ENCODE results near the gene RAB4A.
"Not testable (repeated sequence)": the region's sequence is repeated elsewhere in the genome, so short reads cannot be mapped to it uniquely, and the experiment has no call there.

RAB4A gene

DNA sequence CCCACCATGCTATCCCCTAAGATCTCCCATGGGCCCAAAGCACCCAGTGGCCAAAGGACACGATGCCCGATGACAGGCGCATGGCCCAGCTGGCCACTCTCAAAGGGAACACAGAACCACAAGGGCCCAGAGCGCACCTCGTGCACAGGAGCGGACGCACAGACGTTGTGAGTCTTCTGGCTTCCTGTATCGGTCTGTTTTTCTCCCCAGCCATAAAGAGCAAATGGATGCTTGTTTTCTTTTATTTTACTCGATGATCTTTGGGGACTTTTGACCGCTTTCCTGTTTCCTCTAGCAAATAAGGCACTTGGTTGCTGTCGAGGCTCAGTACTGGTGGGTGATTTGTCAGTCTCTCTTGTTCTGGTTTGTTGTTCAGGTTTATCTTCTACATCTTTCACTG lies 55.7 kb downstream of the RAB4A start:
- H3K4me3 ChIP-seq (replicated peaks in 1 of 2; ENCODE audit: low read depth in 2 of 2, low read length in 2 of 2), result no peak overlapping the region
- DNase-seq (ENCODE audit: low read depth in 2 of 2), result no peak
- TF ChIP-seq, protein P1, sequence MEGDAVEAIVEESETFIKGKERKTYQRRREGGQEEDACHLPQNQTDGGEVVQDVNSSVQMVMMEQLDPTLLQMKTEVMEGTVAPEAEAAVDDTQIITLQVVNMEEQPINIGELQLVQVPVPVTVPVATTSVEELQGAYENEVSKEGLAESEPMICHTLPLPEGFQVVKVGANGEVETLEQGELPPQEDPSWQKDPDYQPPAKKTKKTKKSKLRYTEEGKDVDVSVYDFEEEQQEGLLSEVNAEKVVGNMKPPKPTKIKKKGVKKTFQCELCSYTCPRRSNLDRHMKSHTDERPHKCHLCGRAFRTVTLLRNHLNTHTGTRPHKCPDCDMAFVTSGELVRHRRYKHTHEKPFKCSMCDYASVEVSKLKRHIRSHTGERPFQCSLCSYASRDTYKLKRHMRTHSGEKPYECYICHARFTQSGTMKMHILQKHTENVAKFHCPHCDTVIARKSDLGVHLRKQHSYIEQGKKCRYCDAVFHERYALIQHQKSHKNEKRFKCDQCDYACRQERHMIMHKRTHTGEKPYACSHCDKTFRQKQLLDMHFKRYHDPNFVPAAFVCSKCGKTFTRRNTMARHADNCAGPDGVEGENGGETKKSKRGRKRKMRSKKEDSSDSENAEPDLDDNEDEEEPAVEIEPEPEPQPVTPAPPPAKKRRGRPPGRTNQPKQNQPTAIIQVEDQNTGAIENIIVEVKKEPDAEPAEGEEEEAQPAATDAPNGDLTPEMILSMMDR (IDR thresholded peaks at IDR 0.05; ENCODE audit: low read depth, low read length), result no peak

DNA sequence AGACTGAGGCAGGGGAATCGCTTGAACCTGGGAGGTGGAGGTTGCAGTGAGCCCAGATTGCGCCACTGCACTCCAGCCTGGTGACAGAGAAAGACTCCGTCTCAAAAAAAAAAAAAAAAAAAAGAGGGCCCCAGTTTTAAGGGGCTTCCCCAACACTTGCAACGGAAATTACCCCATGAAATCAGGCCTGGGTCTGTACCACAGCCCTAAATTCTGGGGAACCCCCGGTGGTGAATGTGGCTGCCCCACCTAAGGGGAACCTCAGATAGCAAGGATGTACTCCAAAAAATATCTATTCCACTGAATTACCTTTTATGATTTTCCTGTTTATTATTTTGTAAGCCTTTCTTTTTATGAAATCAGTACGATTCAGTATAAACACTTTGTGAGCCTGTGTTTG lies 56.9 kb downstream of the RAB4A start:
- not testable (repeated sequence) for H3K4me3 ChIP-seq (replicated peaks in 1 of 2; ENCODE audit: low read depth in 2 of 2, low read length in 2 of 2); DNase-seq (ENCODE audit: low read depth in 2 of 2)

DNA sequence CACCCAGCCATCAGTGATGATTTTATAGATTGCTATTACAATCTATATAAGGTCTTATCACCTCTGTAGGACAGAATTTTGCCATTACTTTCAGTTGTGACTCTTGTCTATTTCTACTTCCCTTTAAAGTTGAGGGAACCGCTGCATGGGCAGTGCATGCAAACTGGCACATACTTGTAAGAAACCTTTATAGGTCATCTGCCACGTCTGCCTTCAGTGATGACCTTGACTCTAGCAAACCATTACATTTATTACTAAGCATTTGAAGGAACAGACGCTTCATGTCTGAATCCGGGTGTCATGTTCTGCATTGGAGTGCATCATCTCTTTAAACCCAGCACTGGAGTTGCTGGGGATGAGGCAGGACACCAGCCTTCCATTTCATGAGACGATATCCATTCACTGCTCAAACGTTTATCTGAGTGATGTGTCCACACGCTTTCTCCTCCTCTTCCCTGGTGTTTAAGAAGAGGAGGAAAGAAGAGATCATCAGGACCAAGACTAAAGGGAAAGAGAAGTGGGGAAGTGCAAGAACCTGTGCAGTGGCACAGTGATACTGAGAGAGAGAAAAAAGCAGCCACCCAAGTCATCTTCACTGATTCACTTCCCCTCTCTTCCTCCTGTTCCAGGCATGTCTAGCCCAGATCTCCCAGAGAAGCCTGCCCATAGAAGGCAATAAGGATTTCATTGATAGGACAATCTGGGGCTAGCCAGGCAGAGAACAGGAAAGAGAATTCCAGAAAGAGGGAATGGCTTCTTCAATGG lies 57.9 kb downstream of the RAB4A start:
- no peak for DNase-seq (ENCODE audit: low read depth in 2 of 2)
- H3K4me3 ChIP-seq (replicated peaks in 1 of 2; ENCODE audit: low read depth in 2 of 2, low read length in 2 of 2), result no peak overlapping the region
- TF ChIP-seq, protein P1 (IDR thresholded peaks at IDR 0.05; ENCODE audit: low read depth, low read length), result no peak

DNA sequence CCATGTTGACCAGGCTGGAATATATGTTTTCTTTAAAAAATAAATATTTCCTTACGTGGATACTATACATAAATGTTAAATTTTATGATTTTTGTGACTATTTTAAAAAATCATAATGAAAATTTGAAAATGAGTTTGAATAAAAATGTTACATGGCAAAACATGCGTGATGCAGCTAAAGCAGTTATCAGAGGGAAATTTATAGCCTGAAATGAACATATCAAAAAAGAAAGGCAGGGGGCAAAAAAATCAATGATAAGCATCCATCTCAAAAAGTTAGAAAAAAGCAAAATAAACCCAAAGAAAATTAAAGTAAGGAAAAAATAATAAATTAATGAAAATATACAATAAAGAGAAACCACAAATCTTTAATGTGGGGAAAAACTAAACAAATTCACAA lies 63.4 kb downstream of the RAB4A start:
- TF ChIP-seq, protein P1 (IDR thresholded peaks at IDR 0.05; ENCODE audit: low read depth, low read length), result no peak
- no peak overlapping the region for H3K4me3 ChIP-seq (replicated peaks in 1 of 2; ENCODE audit: low read depth in 2 of 2, low read length in 2 of 2)
- DNase-seq (ENCODE audit: low read depth in 2 of 2), result no peak

DNA sequence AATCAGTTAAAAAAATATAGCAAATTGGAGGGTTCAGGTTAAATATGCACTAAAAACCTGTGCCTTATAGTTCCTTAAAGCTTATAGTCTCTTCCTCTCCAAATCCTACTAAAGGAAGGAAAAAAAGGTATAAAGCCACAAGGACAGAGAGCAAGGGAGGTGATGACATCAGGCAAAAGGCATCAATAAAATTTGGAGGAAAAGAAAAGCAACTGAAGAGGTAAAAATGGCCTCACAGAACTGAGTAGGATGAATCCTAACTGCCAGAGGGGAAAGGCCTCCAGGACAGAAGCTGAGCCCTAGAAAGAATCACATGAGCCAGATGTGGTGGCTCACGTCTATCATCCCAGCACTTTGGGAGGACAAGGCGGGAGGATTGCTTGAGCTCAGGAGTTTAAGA lies 63.8 kb downstream of the RAB4A start:
- no peak overlapping the region for H3K4me3 ChIP-seq (replicated peaks in 1 of 2; ENCODE audit: low read depth in 2 of 2, low read length in 2 of 2)
- DNase-seq (ENCODE audit: low read depth in 2 of 2), result no peak

DNA sequence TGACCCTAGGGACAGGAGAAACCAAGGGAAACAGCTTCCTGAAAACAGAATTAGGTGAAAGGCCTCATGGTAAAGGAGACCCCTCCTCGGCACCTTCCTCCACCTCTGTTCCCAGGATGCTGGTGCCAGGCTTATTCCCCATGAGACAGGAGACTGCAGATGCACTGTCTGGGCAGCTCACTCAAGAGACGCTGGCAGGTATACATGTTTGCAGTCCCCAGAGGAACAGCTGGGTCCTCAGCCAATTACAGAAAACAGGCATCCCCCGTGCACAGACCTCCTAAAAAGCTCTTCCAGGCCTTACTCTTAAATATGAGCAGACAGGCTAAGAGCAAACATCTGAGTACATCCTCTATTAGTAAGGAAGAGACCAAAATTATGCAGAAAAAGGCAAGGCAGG lies 65.4 kb downstream of the RAB4A start:
- H3K4me3 ChIP-seq (replicated peaks in 1 of 2; ENCODE audit: low read depth in 2 of 2, low read length in 2 of 2), result no peak overlapping the region
- TF ChIP-seq, protein P1 (IDR thresholded peaks at IDR 0.05; ENCODE audit: low read depth, low read length), result no peak
- no peak for DNase-seq (ENCODE audit: low read depth in 2 of 2)

More for the DNA sequence above, 63.8 kb downstream of the RAB4A start:
- TF ChIP-seq, protein P1 (IDR thresholded peaks at IDR 0.05; ENCODE audit: low read depth, low read length), result no peak

DNA sequence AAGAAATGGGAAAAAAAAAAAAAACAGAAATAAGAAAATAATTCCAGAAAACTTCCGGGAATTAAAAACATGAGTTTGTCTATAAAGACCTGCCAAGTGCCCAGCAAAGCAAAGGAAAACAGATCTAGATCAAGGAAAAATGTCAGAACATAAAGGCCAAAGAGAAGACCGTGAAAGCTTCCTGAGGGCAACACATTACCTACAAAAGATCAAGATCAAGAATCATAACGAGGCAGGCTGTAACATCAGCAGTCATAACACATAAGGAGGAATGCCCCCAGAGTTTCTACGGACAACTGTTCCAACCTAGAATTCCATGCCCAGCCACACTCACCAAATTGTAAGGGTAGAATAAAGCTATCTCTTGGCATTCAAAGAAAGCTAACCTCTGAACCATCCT lies 68.2 kb downstream of the RAB4A start:
- H3K4me3 ChIP-seq (replicated peaks in 1 of 2; ENCODE audit: low read depth in 2 of 2, low read length in 2 of 2), result no peak overlapping the region
- DNase-seq (ENCODE audit: low read depth in 2 of 2), result no peak
- TF ChIP-seq, protein P1 (IDR thresholded peaks at IDR 0.05; ENCODE audit: low read depth, low read length), result no peak
